Psoas muscle (tissue), 8 donors: Measurements from ENCODE around the gene PUS3. TPM values are rescaled to one million over a fixed set of nuclear protein-coding genes. Genes with fewer than 3 reads are reported as not detected.

ENCODE experiments used
- ATAC-seq, 4 donors: fragments of 200-7000 bp; cut with Tn5 transposase; one replicate each; pipeline ENCODE4 v1.9.1; 2020; ENCODE audit warnings: moderate library complexity in 3 of 4, mild to moderate bottlenecking in 2 of 4
- DNase-seq, 2 donors: peaks; one replicate each; pipeline ENCODE4 v3.0.0-alpha.2; 2020
- H3K27ac ChIP-seq: fragments of 200-600 bp; one replicate; pipeline ENCODE4 v1.8.0; 2022
- H3K27me3 ChIP-seq, 3 donors: fragments of 200-600 bp in 1 of 3; one replicate each; pipeline versions ENCODE4 v1.6.1 to v1.8.0; 2013 to 2022; ENCODE audit warnings: low read length in 2 of 3, mild to moderate bottlenecking in 2 of 3, moderate library complexity in 1 of 3; ENCODE audit not compliant: insufficient read depth in 3 of 3
- H3K36me3 ChIP-seq, 2 donors: fragments of 200-600 bp in 1 of 2; one replicate each; pipeline versions ENCODE4 v1.6.1 to v1.8.0; 2013 to 2022; ENCODE audit warnings: low read depth in 1 of 2, mild to moderate bottlenecking in 1 of 2, moderate library complexity in 1 of 2; ENCODE audit not compliant: insufficient read depth in 1 of 2
- H3K4me1 ChIP-seq: fragments of 200-600 bp; one replicate; pipeline ENCODE4 v1.8.0; 2022
- H3K4me3 ChIP-seq: fragments of 200-600 bp; one replicate; pipeline ENCODE4 v1.8.0; 2022; ENCODE audit warnings: mild to moderate bottlenecking
- H3K9me3 ChIP-seq: fragments of 200-600 bp; one replicate; pipeline ENCODE4 v1.8.0; 2022
- WGBS, 3 donors: extraction: QIAGEN DNeasy Blood & Tissue Kit; methylation state at CpG; one replicate each; pipeline versions ENCODE4 v1.1.6 to v1.1.7; 2013; 5-methylcytosine and 5-hydroxymethylcytosine counted together
- intact Hi-C, 2 donors: fragments of 100-400 bp; cut with DNase I; formaldehyde crosslinking; loops; one replicate each; pipeline versions ENCODE4 v1.11.0 to v1.14.2; 2022
- polyA plus RNA-seq, 3 donors: library from polyadenylated mRNA; stranded (reverse); fragments of 200-250 nt; gene quantifications; one replicate each; pipeline ENCODE4 v1.2.3, GENCODE V29; 2013
- total RNA-seq, 4 donors: library from RNA; stranded (reverse); fragmentation: NEBNext Ultra II Directional in 2 of 4; extraction: Animal tissue kit (Norgen Biotek cat#: 25700) in 2 of 4; gene quantifications; one replicate each; pipeline versions ENCODE4 v1.2.1 to v1.2.4, GENCODE V29; 2021 to 2023
- TF ChIP-seq, protein P1 (sequence below): fragments of 200-600 bp; IDR thresholded peaks from one replicate; pipeline ENCODE4 v1.8.0; 2022; ENCODE audit warnings: antibody characterized with exemption
- donor health status: healthy with polysubstance abuse.
- donor health status: DM: no; HTN: no; CAD: no; lungs with moderate emphysema.
- donor health status: Bipolar disorder and iron deficiency.
- donor health status: healthy.
- donor health status: DM: yes; HTN: yes; CAD: no.
- donor health status: DM: no; HTN: no; CAD: no.
- donor health status: DM: no; HTN: no; CAD: no.
- donor health status: DM: yes; HTN: yes; CAD: no.

Gene PUS3
- total and polyA plus RNA-seq, 7 donors, result 9.0 to 17.5 (median 16.1) TPM

DNA sequence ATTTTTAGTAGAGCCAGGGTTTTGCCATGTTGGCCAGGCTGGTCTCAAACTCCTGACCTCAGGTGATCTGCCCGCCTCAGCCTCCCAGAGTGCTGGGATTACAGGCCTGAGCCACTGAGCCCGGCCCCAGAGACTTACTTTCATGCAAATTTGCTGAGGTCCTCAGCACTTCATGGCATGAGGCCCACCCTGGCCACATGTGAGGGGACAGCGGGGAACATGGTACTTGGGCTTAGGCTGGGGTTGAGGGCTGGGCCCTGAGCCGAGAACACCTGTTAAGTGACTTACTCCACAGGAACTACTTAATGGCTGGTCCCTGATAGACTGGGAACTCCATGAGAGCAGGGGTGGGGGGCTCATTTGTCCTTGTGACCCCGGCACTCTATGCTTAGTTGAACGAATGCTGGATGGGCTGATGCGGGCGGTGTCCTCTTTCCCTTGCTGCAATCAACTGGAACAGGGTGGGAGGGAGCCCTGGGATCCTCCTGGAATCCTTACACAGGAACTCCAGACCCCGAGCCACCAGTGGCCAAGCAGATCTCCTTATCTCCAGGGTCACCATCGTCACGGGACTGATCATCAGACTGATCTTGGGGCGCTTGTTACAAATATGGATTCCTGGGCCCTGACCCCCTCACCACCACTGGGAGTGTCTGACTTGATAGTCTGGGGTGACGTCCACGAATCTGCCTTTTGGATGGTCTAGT, 43.9 kb upstream of the PUS3 start:
- WGBS, 3 donors, result 91 to 93% (median 92%) methylated on average over 14 of the region's 14 CpGs
- Histone ChIP-seq H3K27ac (no peak overlapping the region), H3K4me3 (no peak overlapping the region), H3K36me3 (no peaks in the 10 kb centered on the region), H3K9me3 (no peaks in the 10 kb centered on the region), H3K27me3 (no peaks in the 10 kb centered on the region), H3K4me1 (no peaks in the 10 kb centered on the region)
- ATAC-seq (no peak), DNase-seq (no peak)
- TF ChIP-seq, protein P1, sequence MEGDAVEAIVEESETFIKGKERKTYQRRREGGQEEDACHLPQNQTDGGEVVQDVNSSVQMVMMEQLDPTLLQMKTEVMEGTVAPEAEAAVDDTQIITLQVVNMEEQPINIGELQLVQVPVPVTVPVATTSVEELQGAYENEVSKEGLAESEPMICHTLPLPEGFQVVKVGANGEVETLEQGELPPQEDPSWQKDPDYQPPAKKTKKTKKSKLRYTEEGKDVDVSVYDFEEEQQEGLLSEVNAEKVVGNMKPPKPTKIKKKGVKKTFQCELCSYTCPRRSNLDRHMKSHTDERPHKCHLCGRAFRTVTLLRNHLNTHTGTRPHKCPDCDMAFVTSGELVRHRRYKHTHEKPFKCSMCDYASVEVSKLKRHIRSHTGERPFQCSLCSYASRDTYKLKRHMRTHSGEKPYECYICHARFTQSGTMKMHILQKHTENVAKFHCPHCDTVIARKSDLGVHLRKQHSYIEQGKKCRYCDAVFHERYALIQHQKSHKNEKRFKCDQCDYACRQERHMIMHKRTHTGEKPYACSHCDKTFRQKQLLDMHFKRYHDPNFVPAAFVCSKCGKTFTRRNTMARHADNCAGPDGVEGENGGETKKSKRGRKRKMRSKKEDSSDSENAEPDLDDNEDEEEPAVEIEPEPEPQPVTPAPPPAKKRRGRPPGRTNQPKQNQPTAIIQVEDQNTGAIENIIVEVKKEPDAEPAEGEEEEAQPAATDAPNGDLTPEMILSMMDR, result no peak
- intact Hi-C loops, result loop anchor here in 1 of 2 donors (10.0 kb wide), 2 partner anchors 118 to 168 kb away; partner anchors contain the start of gene CDON

GRCh38 chr11:125945797-125946520, 43.0 kb upstream of the PUS3 start, which contains the start of gene VSIG10L2:
Gene VSIG10L2, plus strand, starts transcription at chr11:125946044. Its CDS starts 12 bp downstream, at chr11:125946056.
- Histone ChIP-seq H3K4me1 (no peaks in the 10 kb centered on the region), H3K36me3 (no peaks in the 10 kb centered on the region), H3K4me3 (no peak within 1 kb of the TSS), H3K27ac (no peak within 1 kb of the TSS), H3K9me3 (no peaks in the 10 kb centered on the region), H3K27me3 (no peaks in the 10 kb centered on the region)
- ATAC-seq (no peak), DNase-seq (no peak)
- TF ChIP-seq, protein P1, result no peak
- intact Hi-C loops, result loop anchor here in 1 of 2 donors (10.0 kb wide), 2 partner anchors 119 to 169 kb away; partner anchors contain the start of gene CDON
- WGBS, 3 donors, result 85 to 90% (median 88%) methylated on average over 8 of the region's 8 CpGs

GRCh38 chr11:125945011-125945796, 42.2 kb upstream of the PUS3 start:
- intact Hi-C loops, result loop anchor here in 1 of 2 donors (10.0 kb wide), 2 partner anchors 120 to 170 kb away; partner anchors contain the start of gene CDON
- TF ChIP-seq, protein P1, result no peak
- Histone ChIP-seq H3K4me1 (no peaks in the 10 kb centered on the region), H3K4me3 (no peak overlapping the region), H3K27me3 (no peaks in the 10 kb centered on the region), H3K9me3 (no peaks in the 10 kb centered on the region), H3K27ac (no peak overlapping the region), H3K36me3 (no peaks in the 10 kb centered on the region)
- DNase-seq (no peak), ATAC-seq (no peak)
- 68 to 77% (median 73%) methylated on average over 15 of the region's 15 CpGs for WGBS, 3 donors

DNA sequence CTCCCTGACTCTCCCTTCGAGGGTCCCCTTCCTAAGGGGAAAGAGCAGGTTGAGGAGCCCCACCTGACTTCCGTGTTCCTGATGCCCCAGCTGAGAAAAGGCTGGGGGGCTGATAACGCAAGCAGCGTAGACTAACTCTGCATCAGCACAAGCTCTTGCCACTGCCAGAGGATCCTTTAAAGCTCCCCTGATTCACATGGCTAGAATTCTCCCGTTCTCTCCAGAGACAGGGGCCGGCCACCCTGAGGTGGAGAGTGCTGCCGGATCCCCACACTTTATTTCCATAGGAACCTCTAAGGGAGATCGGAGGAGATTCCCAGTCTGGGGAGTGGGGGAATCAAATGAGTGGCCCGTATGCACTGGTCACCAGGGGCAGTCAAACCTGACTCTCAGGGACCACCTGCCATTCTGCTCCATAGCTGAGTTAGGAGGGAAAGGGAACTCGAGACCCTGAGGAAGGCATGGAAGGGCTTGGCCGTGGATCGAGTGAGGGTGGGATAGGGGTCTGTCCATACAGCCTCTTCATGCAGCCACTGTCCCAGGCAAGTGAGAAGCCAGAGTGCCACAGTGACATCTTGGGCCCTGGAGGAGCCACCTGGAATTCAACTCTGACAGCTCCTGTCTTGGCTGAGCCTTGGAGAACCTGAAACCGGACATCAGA, 41.5 kb upstream of the PUS3 start:
- Histone ChIP-seq H3K27ac (no peak overlapping the region), H3K9me3 (no peaks in the 10 kb centered on the region), H3K4me1 (no peaks in the 10 kb centered on the region), H3K4me3 (no peak overlapping the region), H3K27me3 (no peaks in the 10 kb centered on the region), H3K36me3 (no peaks in the 10 kb centered on the region)
- no peak for ATAC-seq
- no peak for DNase-seq
- intact Hi-C loops, result loop anchor here (5.0 to 10.0 kb wide), 3 partner anchors 120 to 248 kb away; partner anchors contain the start of gene CDON (in 1 of the 2)
- TF ChIP-seq, protein P1, result no peak
- WGBS, 3 donors, result 81 to 88% (median 86%) methylated on average over 13 of the region's 13 CpGs
